DOHH2 (cell line): Measurements from ENCODE around the gene RANBP1.

Experiments used
- H3F3A ChIP-seq: fragments of 200-600 bp; sonication (generic), shearing (Covaris generic); 2 replicates; pipeline ENCODE4 v1.6.0; 2016; ENCODE audit warnings: antibody characterized with exemption, mild to moderate bottlenecking; ENCODE audit not compliant: control insufficient read depth, insufficient read depth
- H3K27ac ChIP-seq: fragments of 200-600 bp; sonication (generic); 2 replicates; pipeline ENCODE4 v1.5.1; 2014; ENCODE audit warnings: low read depth, mild to moderate bottlenecking, low read length, moderate library complexity
- H3K27me3 ChIP-seq: fragments of 200-600 bp; sonication (generic); 2 replicates; pipeline ENCODE4 v1.6.1; 2014; ENCODE audit warnings: mild to moderate bottlenecking, low read length, mixed read lengths; ENCODE audit not compliant: control insufficient read depth
- H3K36me3 ChIP-seq: fragments of 200-600 bp; sonication (generic); 2 replicates; pipeline ENCODE4 v1.6.1; 2014; ENCODE audit warnings: mild to moderate bottlenecking, low read length, moderate library complexity, mixed read lengths; ENCODE audit not compliant: control insufficient read depth
- H3K4me1 ChIP-seq: fragments of 200-600 bp; sonication (generic); 2 replicates; pipeline ENCODE4 v1.6.1; 2014; ENCODE audit warnings: mild to moderate bottlenecking, low read length, mixed read lengths; ENCODE audit not compliant: control insufficient read depth
- H3K4me2 ChIP-seq: fragments of 200-600 bp; sonication (generic); 2 replicates; pipeline ENCODE4 v1.6.0; 2014; ENCODE audit warnings: mild to moderate bottlenecking, low read length, moderate library complexity
- H3K4me3 ChIP-seq: fragments of 200-600 bp; sonication (generic); 2 replicates; pipeline ENCODE4 v1.5.1; 2014; ENCODE audit warnings: mild to moderate bottlenecking, low read length, mixed read lengths
- H3K79me2 ChIP-seq: fragments of 200-600 bp; sonication (generic); 2 replicates; pipeline ENCODE4 v1.6.1; 2014; ENCODE audit warnings: mild to moderate bottlenecking, low read length, mixed read lengths; ENCODE audit not compliant: control insufficient read depth
- H3K9me2 ChIP-seq: fragments of 200-600 bp; sonication (generic); replicated peaks from 2 replicates; pipeline ENCODE4 v1.6.1; 2014; ENCODE audit warnings: mild to moderate bottlenecking, low read length, mixed read lengths; ENCODE audit not compliant: control insufficient read depth
- H3K9me3 ChIP-seq: fragments of 200-600 bp; sonication (generic); 2 replicates; pipeline ENCODE4 v1.6.1; 2014; ENCODE audit warnings: antibody characterized with exemption, low read length, mixed read lengths; ENCODE audit not compliant: control insufficient read depth, insufficient read depth
- H4K20me1 ChIP-seq: fragments of 200-600 bp; sonication (generic); 2 replicates; pipeline ENCODE4 v1.6.0; 2014; ENCODE audit warnings: low read depth, mild to moderate bottlenecking, antibody characterized with exemption, low read length, moderate library complexity; ENCODE audit not compliant: control insufficient read depth, insufficient read depth
- CTCF ChIP-seq: fragments of 200-600 bp; sonication (generic); IDR thresholded peaks from one replicate; pipeline ENCODE4 v1.5.1; 2014; ENCODE audit warnings: antibody characterized with exemption, mild to moderate bottlenecking, low read depth, low read length; ENCODE audit not compliant: poor library complexity, severe bottlenecking
- EZH2phosphoT487 ChIP-seq: fragments of 200-600 bp; sonication (generic); IDR thresholded peaks from 2 replicates; pipeline ENCODE4 v1.6.1; 2017; ENCODE audit warnings: borderline replicate concordance, mild to moderate bottlenecking, antibody characterized with exemption, low read length, moderate library complexity, mixed read lengths

The RANBP1 gene

GRCh38 chr22:20112623-20113511 lies 3.0 kb upstream of the RANBP1 start:
- Histone ChIP-seq H3F3A (peaks cover 13% of the 10 kb centered on the region), H3K79me2 (peaks cover 36% of the 10 kb centered on the region), H3K36me3 (peaks cover 89% of the 10 kb centered on the region), H3K4me1 (peaks cover 15% of the 10 kb centered on the region), H3K9me2 (no peaks in the 10 kb centered on the region), H3K4me2 (no peak overlapping the region), H3K4me3 (no peak overlapping the region), H3K9me3 (no peaks in the 10 kb centered on the region), H4K20me1 (no peaks in the 10 kb centered on the region), H3K27me3 (no peaks in the 10 kb centered on the region), H3K27ac (no peak overlapping the region)
- TF ChIP-seq EZH2phosphoT487 (no peak), CTCF (no peak)

GRCh38 chr22:20113551-20114310 lies 2.2 kb upstream of the RANBP1 start:
- peaks cover 13% of the 10 kb centered on the region for H3F3A ChIP-seq
- peaks cover 89% of the 10 kb centered on the region for H3K36me3 ChIP-seq
- TF ChIP-seq EZH2phosphoT487 = no peak
- TF ChIP-seq CTCF = no peak
- no peaks in the 10 kb centered on the region for H4K20me1 ChIP-seq
- H3K4me3 ChIP-seq = no peak overlapping the region
- H3K27me3 ChIP-seq = no peaks in the 10 kb centered on the region
- H3K9me3 ChIP-seq = no peaks in the 10 kb centered on the region
- H3K9me2 ChIP-seq = no peaks in the 10 kb centered on the region
- H3K4me1 ChIP-seq = peaks cover 18% of the 10 kb centered on the region
- peaks cover 45% of the 10 kb centered on the region for H3K79me2 ChIP-seq
- no peak overlapping the region for H3K4me2 ChIP-seq
- no peak overlapping the region for H3K27ac ChIP-seq

- Histone ChIP-seq H3K4me2 (peak overlapping the region; percentile 85; the same call in 1 of the 2 replicates), H3K4me1 (peaks cover 29% of the 10 kb centered on the region), H3K27ac (no peak overlapping the region), H3K36me3 (peaks cover 89% of the 10 kb centered on the region), H3K9me2 (no peaks in the 10 kb centered on the region), H4K20me1 (peaks cover 2% of the 10 kb centered on the region), H3F3A (peaks cover 12% of the 10 kb centered on the region), H3K27me3 (no peaks in the 10 kb centered on the region), H3K9me3 (no peaks in the 10 kb centered on the region), H3K79me2 (peaks cover 56% of the 10 kb centered on the region), H3K4me3 (peak overlapping the region; percentile 99; the same call in 1 of the 2 replicates)
- TF ChIP-seq CTCF = no peak
- no peak for TF ChIP-seq EZH2phosphoT487
Observed at GRCh38 chr22:20114506-20115475, 1.1 kb upstream of the RANBP1 start.
